GM19035 (cell line): ENCODE data around the gene P2RY12.
"Not testable (repeated sequence)": the region's sequence is repeated elsewhere in the genome, so short reads cannot be mapped to it uniquely, and the experiment has no call there.

ENCODE experiments used
- ATAC-seq: cut with Tn5 transposase; IDR thresholded peaks from one replicate; pipeline ENCODE4 v1.9.1; 2021; ENCODE audit not compliant: unreplicated experiment

P2RY12 gene

DNA sequence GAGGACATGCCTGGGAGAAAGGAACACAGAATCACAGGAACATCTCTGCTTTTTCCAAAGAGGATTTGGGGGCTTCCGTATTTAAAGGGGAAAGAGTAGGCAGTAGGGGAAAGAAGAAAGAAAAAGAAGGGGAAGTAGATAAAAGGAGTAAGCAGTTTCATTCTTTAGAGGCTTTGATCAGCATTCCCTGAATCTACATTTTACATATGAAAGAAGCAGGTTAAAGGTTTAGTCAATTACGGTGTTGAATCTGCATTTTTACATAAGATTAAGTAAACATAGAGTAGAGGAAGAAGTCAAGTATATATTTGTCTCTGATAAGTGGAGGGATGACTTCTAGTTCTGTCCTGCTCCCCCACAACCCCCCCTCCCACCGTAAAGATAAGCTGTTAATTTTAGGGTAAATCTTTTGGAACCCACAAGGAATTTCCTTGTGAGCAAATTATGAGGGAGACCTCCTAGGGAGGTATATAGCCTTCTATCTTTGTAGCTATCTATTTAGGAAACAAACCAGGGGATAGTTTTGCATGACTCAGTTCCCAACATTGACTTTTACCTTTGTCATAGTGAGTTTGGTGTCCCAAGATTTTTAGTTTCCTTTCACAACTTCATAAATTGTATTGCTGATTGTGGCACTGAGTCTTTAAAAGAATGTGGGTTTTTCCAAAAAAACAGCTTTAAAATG is 8.7 kb upstream of the P2RY12 start:
- ATAC-seq: no peak

DNA sequence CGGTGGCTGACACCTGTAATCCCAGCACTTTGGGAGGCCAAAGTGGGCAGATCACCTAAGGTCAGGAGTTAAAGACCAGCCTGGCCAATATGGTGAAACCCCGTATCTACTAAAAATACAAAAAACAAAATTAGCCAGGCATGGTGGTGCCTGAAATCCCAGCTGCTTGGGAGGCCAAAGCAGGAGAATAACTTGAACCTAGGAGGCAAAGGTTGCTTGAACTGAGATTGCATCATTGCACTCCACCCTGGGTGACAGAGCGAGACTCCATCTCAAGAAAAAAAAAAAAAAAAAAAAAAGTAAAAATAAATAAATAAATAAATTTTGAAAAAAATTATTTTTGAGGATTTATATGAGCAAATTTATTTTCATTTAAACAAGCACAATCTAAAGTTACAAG is 7.6 kb upstream of the P2RY12 start:
- not testable (repeated sequence) for ATAC-seq

DNA sequence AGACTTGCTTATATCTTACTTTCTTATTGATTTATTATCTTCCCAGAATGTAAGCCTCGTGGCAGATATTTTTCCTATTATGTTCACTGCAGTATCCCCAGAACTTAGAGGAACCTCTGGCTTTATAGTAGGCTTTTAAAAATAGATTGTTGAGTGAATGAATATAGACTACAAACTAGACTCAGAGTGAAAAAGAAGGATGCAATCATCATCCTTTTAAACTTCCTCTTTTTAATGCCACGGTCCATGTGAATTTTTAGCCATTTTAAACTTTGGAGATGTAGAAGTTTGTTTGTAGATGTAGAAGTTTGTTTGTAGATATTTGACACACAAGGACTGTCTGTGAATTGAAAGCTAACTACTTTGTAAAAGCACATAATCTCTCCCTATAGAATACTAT is 7.2 kb upstream of the P2RY12 start:
- ATAC-seq: no peak

GRCh38 chr3:151387842-151388241 is 3.3 kb upstream of the P2RY12 start:
- ATAC-seq: no peak

GRCh38 chr3:151387432-151387831 is 2.9 kb upstream of the P2RY12 start:
- ATAC-seq: no peak

DNA sequence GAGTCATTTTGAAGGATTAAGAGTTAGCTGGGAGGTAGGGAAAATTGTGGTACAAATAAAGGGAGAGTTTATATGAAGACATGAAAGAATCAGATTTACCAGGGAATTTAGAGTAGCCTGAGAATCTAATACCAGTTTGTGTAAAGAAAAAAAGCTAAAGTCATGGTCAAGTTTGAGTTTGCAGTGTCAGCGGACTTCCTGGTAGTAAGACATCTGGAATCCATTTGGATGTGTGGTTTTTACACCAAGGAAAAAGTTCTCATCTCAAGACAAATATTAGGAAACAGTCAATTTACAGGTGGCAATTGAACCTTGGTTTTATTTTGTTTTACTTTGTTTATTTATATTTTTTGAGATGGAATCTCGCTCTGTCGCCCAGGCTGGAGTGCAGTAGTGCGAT is 1.5 kb upstream of the P2RY12 start:
- ATAC-seq: no peak

- ATAC-seq: peak; percentile 59
Measured at GRCh38 chr3:151383956-151384355, 597 bp downstream of the P2RY12 start.

DNA sequence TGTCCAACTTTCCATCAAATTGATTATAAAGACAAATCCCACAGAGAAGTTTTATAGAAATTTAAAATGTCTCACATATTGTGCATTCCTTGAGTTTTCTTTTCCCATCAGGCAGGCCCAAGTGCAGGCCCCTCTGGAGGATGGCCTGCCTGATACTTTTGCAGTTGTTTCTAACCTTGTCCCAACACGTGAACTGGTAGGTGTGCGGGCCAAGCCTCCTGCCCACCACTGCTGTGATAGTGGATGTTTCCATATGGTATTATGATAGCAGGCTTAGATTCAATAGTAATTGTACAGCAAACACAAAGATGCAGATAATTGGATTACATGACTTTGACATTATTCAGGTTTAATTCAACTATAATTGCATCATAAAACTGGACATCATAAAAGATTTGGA is 1.4 kb downstream of the P2RY12 start:
- ATAC-seq: no peak

- ATAC-seq: no peak
Measured at GRCh38 chr3:151382671-151383070, 1.9 kb downstream of the P2RY12 start.

- no peak for ATAC-seq
Measured at GRCh38 chr3:151379083-151379734, 5.3 kb downstream of the P2RY12 start.

GRCh38 chr3:151377768-151378385 is 6.7 kb downstream of the P2RY12 start:
- peak; percentile 53 for ATAC-seq

DNA sequence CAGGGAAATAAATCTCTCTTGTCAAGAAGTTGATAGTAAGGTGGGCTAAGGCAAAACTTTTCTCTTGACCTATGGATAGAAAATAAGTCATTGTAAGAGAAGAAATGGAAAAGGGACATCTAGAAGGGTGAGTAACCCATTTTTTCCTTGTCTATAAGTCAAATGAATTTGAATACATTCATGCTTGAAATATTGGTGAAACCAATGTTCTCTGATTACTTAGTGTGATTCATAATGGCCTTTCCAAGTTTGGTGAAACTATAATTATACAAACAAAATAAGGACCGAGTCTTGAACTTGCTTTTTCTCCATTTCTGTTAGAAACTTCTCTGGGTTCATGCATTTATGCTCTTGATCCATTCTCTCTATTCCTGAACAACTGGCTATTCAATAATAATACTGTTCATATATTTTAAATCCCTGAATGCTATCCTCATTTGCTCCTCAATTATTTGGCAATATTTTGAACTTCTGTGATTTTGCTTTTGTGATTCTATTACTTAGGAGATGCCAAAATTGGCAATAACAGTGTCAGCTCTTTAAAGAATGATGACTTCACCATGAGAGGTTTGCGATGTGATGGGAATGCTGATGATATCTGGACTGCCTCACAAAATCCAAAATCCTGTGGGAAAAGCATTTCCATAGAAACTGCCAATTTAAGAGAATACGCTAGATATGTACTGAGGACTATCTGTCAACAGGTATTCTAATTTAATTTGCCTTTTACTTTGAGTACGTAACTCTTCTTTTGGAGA is 12.3 kb downstream of the P2RY12 start:
- no peak for ATAC-seq

DNA sequence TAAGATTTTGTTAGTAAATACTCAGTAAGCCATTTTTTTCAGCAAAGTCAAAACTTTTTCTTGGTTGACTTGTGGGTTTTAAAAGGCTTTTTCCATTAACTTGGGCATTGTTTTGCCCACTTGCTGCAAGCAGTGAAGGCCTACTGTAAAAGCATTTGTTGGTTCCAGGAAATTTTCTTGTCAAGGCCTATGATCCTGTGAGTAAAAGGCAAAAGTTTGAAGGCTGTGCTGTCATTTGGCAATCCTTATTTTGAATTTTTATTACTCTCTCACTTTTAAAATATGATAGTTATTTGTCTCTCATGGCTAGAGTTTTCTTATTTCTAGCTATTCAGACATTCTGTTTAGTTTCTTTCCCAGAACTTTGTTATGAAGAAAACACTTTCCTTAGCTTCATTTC is 13.0 kb downstream of the P2RY12 start:
- ATAC-seq: no peak

GRCh38 chr3:151367448-151367847 is 17.1 kb downstream of the P2RY12 start:
- ATAC-seq: no peak

GRCh38 chr3:151366993-151367392 is 17.6 kb downstream of the P2RY12 start:
- no peak for ATAC-seq

GRCh38 chr3:151362751-151363174 is 21.8 kb downstream of the P2RY12 start:
- no peak for ATAC-seq

DNA sequence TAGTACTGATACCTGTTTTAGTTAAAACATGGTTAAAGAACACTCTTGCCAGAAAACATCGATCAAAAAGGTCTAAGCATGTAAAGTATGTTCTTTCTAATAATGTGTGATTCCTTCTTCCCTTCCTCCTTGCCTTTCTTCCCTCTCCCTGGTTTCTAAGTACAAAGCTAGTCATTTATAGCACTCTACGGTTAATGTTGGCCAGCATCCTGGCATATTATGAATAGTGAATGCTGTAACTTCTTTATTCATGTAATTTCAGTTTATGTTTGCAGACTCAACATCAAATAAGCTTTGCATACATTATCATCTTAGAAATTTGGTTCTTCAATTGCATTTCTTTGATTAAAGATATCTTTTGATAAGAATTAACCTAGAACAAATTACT is 27.1 kb downstream of the P2RY12 start:
- no peak for ATAC-seq

GRCh38 chr3:151356794-151357462 is 27.6 kb downstream of the P2RY12 start:
- ATAC-seq: no peak

DNA sequence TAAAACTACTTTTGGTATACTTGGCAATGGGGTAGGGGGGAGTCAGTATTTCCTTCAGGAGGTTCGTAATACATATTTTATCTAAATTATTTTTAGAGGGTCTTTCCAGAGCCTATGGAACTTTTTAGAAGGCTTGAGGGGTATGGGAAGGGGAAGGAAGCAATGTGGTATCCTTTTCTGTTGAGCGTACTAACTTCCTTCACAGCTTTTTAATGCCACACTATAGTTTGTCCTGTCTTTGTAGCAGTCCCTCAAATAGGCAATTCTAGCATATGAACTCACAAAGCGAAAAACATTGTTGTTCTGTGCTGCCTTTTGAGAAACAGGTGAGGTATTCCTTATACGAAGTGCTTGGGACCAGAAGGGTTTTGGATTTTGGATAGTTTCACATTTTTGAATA is 32.9 kb downstream of the P2RY12 start:
- peak; percentile 12 for ATAC-seq

DNA sequence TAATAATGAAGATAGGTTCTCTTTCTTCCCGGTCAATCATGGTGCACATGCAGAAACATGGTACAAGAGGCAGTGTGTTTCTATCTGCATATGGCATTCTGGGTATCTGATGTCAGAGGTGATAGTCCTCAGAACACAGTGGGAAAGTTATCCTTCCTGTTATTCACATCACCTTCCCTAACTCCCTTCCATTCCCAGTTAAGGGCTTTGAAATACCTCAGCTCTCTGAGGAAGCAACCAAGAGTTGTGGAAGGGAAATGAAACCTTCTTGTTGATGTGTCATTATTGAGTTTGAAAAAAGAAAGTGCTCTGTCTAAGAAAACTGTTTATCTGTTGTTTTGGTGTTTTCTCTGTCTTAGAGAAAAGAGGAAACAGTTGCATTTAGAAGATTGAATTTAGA is 33.3 kb downstream of the P2RY12 start:
- ATAC-seq: peak; percentile 86

GRCh38 chr3:151350656-151351055 is 33.9 kb downstream of the P2RY12 start:
- no peak for ATAC-seq
